ENCODE data around the gene E4F1.

GRCh38 chr16:2197765-2198164 lies 25.6 kb upstream of the E4F1 start:
- TF ChIP-seq SP1 (IDR thresholded peaks at IDR 0.05; ENCODE audit: low read depth, low read length) (no peak), CBX5 (IDR thresholded peaks at IDR 0.05; ENCODE audit: low read depth, low read length) (no peak), USF2 (IDR thresholded peaks at IDR 0.05; ENCODE audit: low read length) (no peak), RNF2 (IDR thresholded peaks at IDR 0.05; ENCODE audit: borderline replicate concordance, low read depth, low read length, missing control alignments, poor library complexity, severe bottlenecking) (no peak), POLR2AphosphoS5 (IDR thresholded peaks at IDR 0.05; ENCODE audit: low read depth, low read length) (no peak), MAFK (IDR thresholded peaks at IDR 0.05; ENCODE audit: low read depth, low read length) (no peak), CTCF (IDR thresholded peaks at IDR 0.05; ENCODE audit: control extremely low read depth in 1 of 3, insufficient read depth in 1 of 3, low read depth in 1 of 3, low read length in 3 of 3) (no peak)
